ENCODE results near the gene NAT9.

GRCh38 chr17:74784125-74784810, 8.1 kb upstream of the NAT9 start:
- TF ChIP-seq, protein P1, sequence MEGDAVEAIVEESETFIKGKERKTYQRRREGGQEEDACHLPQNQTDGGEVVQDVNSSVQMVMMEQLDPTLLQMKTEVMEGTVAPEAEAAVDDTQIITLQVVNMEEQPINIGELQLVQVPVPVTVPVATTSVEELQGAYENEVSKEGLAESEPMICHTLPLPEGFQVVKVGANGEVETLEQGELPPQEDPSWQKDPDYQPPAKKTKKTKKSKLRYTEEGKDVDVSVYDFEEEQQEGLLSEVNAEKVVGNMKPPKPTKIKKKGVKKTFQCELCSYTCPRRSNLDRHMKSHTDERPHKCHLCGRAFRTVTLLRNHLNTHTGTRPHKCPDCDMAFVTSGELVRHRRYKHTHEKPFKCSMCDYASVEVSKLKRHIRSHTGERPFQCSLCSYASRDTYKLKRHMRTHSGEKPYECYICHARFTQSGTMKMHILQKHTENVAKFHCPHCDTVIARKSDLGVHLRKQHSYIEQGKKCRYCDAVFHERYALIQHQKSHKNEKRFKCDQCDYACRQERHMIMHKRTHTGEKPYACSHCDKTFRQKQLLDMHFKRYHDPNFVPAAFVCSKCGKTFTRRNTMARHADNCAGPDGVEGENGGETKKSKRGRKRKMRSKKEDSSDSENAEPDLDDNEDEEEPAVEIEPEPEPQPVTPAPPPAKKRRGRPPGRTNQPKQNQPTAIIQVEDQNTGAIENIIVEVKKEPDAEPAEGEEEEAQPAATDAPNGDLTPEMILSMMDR (IDR thresholded peaks at IDR 0.05; ENCODE audit: low read length) = no peak
- TF ChIP-seq EZH2 (IDR thresholded peaks at IDR 0.05; ENCODE audit: borderline replicate concordance, low read length) = no peak

All from OCI-LY1 (cell line).